Midbrain (tissue), 1 donor: Measurements from ENCODE around the gene NHEJ1.
A peak's percentile ranks its signal among the peaks of the same experiment; 100 is the strongest.

Source experiments
- DNase-seq: peaks from one replicate; lab custom pipeline; 2025; lab: John Stamatoyannopoulos, UW

The NHEJ1 gene

GRCh38 chr2:219087848-219088247 lies 72.8 kb downstream of the NHEJ1 start:
- no peak for DNase-seq

GRCh38 chr2:219087361-219087760 lies 73.3 kb downstream of the NHEJ1 start:
- no peak for DNase-seq

GRCh38 chr2:219086196-219086595 lies 74.4 kb downstream of the NHEJ1 start:
- no peak for DNase-seq

GRCh38 chr2:219084791-219085190 lies 75.8 kb downstream of the NHEJ1 start:
- no peak for DNase-seq

- no peak for DNase-seq
Observed at GRCh38 chr2:219082332-219082958, 78.2 kb downstream of the NHEJ1 start.

- no peak for DNase-seq
Observed at GRCh38 chr2:219081701-219082331, 78.8 kb downstream of the NHEJ1 start.

- DNase-seq: no peak
Observed at GRCh38 chr2:219081096-219081495, 79.5 kb downstream of the NHEJ1 start.

GRCh38 chr2:219079417-219079816 lies 81.2 kb downstream of the NHEJ1 start:
- no peak for DNase-seq

- no peak for DNase-seq
Observed at GRCh38 chr2:219078951-219079350, 81.7 kb downstream of the NHEJ1 start.

GRCh38 chr2:219078126-219078525 lies 82.5 kb downstream of the NHEJ1 start:
- no peak for DNase-seq

- no peak for DNase-seq
Observed at GRCh38 chr2:219076253-219076652, 84.4 kb downstream of the NHEJ1 start.

- peak; percentile 29 for DNase-seq
Observed at GRCh38 chr2:219073413-219074129, 87.0 kb downstream of the NHEJ1 start.

- DNase-seq: no peak
Observed at GRCh38 chr2:219072741-219073250, 87.8 kb downstream of the NHEJ1 start.

GRCh38 chr2:219071131-219071816 lies 89.3 kb downstream of the NHEJ1 start:
- DNase-seq: no peak

GRCh38 chr2:219065484-219065883 lies 95.1 kb downstream of the NHEJ1 start:
- no peak for DNase-seq

GRCh38 chr2:219062081-219062480 lies 98.5 kb downstream of the NHEJ1 start:
- DNase-seq: no peak

- DNase-seq: no peak
Observed at GRCh38 chr2:219060821-219061791, 99.5 kb downstream of the NHEJ1 start, which contains the start of gene IHH. IHH (minus strand) TSS chr2:219060921; CDS start chr2:219060467, 454 bp downstream.

GRCh38 chr2:219059725-219060682 lies 100.6 kb downstream of the NHEJ1 start:
- DNase-seq: no peak

- DNase-seq: no peak
Observed at GRCh38 chr2:219059375-219059724, 101.3 kb downstream of the NHEJ1 start.
